SU-DHL-6 (cell line): ENCODE measurements around the gene TPBGL.

Experiments used
- H2AFZ ChIP-seq: fragments of 200-600 bp; sonication (generic); 2 replicates; pipeline ENCODE4 v1.6.1; 2014; ENCODE audit warnings: low read depth, mild to moderate bottlenecking, moderate library complexity, mixed read lengths, antibody characterized with exemption, low read length; ENCODE audit not compliant: severe bottlenecking
- H3F3A ChIP-seq: fragments of 200-600 bp; shearing (Covaris generic); 2 replicates; pipeline ENCODE4 v1.6.0; 2016; ENCODE audit warnings: antibody characterized with exemption, mild to moderate bottlenecking; ENCODE audit not compliant: insufficient read depth
- H3K27ac ChIP-seq: fragments of 200-600 bp; sonication (generic); 2 replicates; pipeline ENCODE4 v1.5.1; 2016; ENCODE audit warnings: low read depth, mild to moderate bottlenecking, low read length, moderate library complexity, mixed read lengths
- H3K27me3 ChIP-seq: fragments of 200-600 bp; sonication (generic), shearing (Covaris generic); 2 replicates; pipeline ENCODE4 v1.6.0; 2014; ENCODE audit warnings: mild to moderate bottlenecking, low read length
- H3K36me3 ChIP-seq: fragments of 200-600 bp; sonication (generic); 2 replicates; pipeline ENCODE4 v1.6.1; 2014; ENCODE audit warnings: mild to moderate bottlenecking, low read length, mixed read lengths
- H3K4me2 ChIP-seq: fragments of 300-600, 200-600 bp; shearing (Covaris generic), sonication (generic); 2 replicates; pipeline ENCODE4 v1.6.0; 2014; ENCODE audit warnings: low read length, low read depth, mild to moderate bottlenecking; ENCODE audit not compliant: poor library complexity, severe bottlenecking
- H3K4me3 ChIP-seq: fragments of 200-600 bp; sonication (generic); 2 replicates; pipeline ENCODE4 v1.5.1; 2014; ENCODE audit warnings: antibody characterized with exemption, low read length, mild to moderate bottlenecking, mixed read lengths; ENCODE audit not compliant: insufficient read depth, poor library complexity, severe bottlenecking
- H3K79me2 ChIP-seq: fragments of 200-600 bp; sonication (generic); 2 replicates; pipeline ENCODE4 v1.6.1; 2014; ENCODE audit warnings: mild to moderate bottlenecking, low read length, moderate library complexity; ENCODE audit not compliant: insufficient read depth
- H3K9ac ChIP-seq: fragments of 200-600 bp; sonication (generic); 2 replicates; pipeline ENCODE4 v1.7.0; 2014; ENCODE audit warnings: mild to moderate bottlenecking, low read length
- H3K9me2 ChIP-seq: fragments of 200-600 bp; sonication (generic); replicated peaks from 2 replicates; pipeline ENCODE4 v1.6.1; 2014; ENCODE audit warnings: low read length; ENCODE audit not compliant: insufficient read depth
- H3K9me3 ChIP-seq: fragments of 200-600 bp; sonication (generic); 2 replicates; pipeline ENCODE4 v1.6.1; 2014; ENCODE audit warnings: low read length, mixed read lengths; ENCODE audit not compliant: insufficient read depth
- H4K20me1 ChIP-seq: fragments of 200-600 bp; sonication (generic); 2 replicates; pipeline ENCODE4 v1.6.1; 2014; ENCODE audit warnings: low read depth, mild to moderate bottlenecking, antibody characterized with exemption, low read length, moderate library complexity, mixed read lengths
- CTCF ChIP-seq: fragments of 200-600 bp; sonication (generic); IDR thresholded peaks from one replicate; pipeline ENCODE4 v1.5.1; 2017; ENCODE audit warnings: antibody characterized with exemption, mild to moderate bottlenecking, low read length, moderate library complexity; ENCODE audit not compliant: insufficient read depth, poor library complexity, severe bottlenecking
- EZH2phosphoT487 ChIP-seq: fragments of 200-600 bp; sonication (generic), shearing (Covaris generic); conservative IDR thresholded peaks from 2 replicates; pipeline ENCODE4 v1.6.1; 2018; ENCODE audit warnings: mild to moderate bottlenecking, antibody characterized with exemption, low read length, moderate library complexity, mixed read lengths

The TPBGL gene

GRCh38 chr11:75196426-75196825, 44.1 kb upstream of the TPBGL start:
- H3F3A ChIP-seq = no peaks in the 10 kb centered on the region
- H3K79me2 ChIP-seq = no peaks in the 10 kb centered on the region
- no peaks in the 10 kb centered on the region for H3K36me3 ChIP-seq
- H3K27me3 ChIP-seq = no peaks in the 10 kb centered on the region
- H3K9me2 ChIP-seq = no peaks in the 10 kb centered on the region
- no peak for TF ChIP-seq CTCF
- no peak for TF ChIP-seq EZH2phosphoT487
- H3K4me3 ChIP-seq = no peak overlapping the region
- no peak overlapping the region for H3K9ac ChIP-seq
- no peak overlapping the region for H3K4me2 ChIP-seq
- H3K9me3 ChIP-seq = no peaks in the 10 kb centered on the region
- no peaks in the 10 kb centered on the region for H4K20me1 ChIP-seq
- no peak overlapping the region for H2AFZ ChIP-seq
- H3K27ac ChIP-seq = no peak overlapping the region

GRCh38 chr11:75197512-75198277, 42.9 kb upstream of the TPBGL start:
- H3K9ac ChIP-seq = no peak overlapping the region
- TF ChIP-seq CTCF (no peak), EZH2phosphoT487 (no peak)
- H3K36me3 ChIP-seq = no peaks in the 10 kb centered on the region

GRCh38 chr11:75198278-75198973, 42.1 kb upstream of the TPBGL start:
- no peaks in the 10 kb centered on the region for H3K9me2 ChIP-seq
- no peaks in the 10 kb centered on the region for H3K36me3 ChIP-seq
- H3K27ac ChIP-seq = no peak overlapping the region
- TF ChIP-seq CTCF (no peak), EZH2phosphoT487 (no peak)
- no peak overlapping the region for H3K4me2 ChIP-seq
- no peaks in the 10 kb centered on the region for H4K20me1 ChIP-seq
- H3K4me3 ChIP-seq = no peak overlapping the region
- H3K79me2 ChIP-seq = no peaks in the 10 kb centered on the region
- H3K9ac ChIP-seq = no peak overlapping the region
- H3K9me3 ChIP-seq = no peaks in the 10 kb centered on the region
- no peaks in the 10 kb centered on the region for H3K27me3 ChIP-seq
- no peak overlapping the region for H2AFZ ChIP-seq
- H3F3A ChIP-seq = no peaks in the 10 kb centered on the region

More at GRCh38 chr11:75197512-75198277, 42.9 kb upstream of the TPBGL start:
- H3K79me2 ChIP-seq = no peaks in the 10 kb centered on the region
- no peaks in the 10 kb centered on the region for H3F3A ChIP-seq
- H3K4me2 ChIP-seq = no peak overlapping the region
- H3K4me3 ChIP-seq = no peak overlapping the region
- no peak overlapping the region for H3K27ac ChIP-seq
- H2AFZ ChIP-seq = no peak overlapping the region
- H3K27me3 ChIP-seq = no peaks in the 10 kb centered on the region
- H3K9me2 ChIP-seq = no peaks in the 10 kb centered on the region
- no peaks in the 10 kb centered on the region for H4K20me1 ChIP-seq
- H3K9me3 ChIP-seq = no peaks in the 10 kb centered on the region
